GM21381 (cell line): ENCODE data around the gene TBC1D5.

Experiments
- ATAC-seq: cut with Tn5 transposase; IDR thresholded peaks from one replicate; pipeline ENCODE4 v1.9.1; 2021; ENCODE audit warnings: mild to moderate bottlenecking, moderate library complexity; ENCODE audit not compliant: unreplicated experiment

The TBC1D5 gene

GRCh38 chr3:17243621-17244020, 498.8 kb downstream of the TBC1D5 start:
- no peak for ATAC-seq

- no peak for ATAC-seq
These were observed 503.0 kb downstream of the TBC1D5 start for GRCh38 chr3:17239417-17239816.

GRCh38 chr3:17238023-17238422, 504.4 kb downstream of the TBC1D5 start:
- no peak for ATAC-seq

GRCh38 chr3:17235310-17235709, 507.1 kb downstream of the TBC1D5 start:
- no peak for ATAC-seq

- no peak for ATAC-seq
These were observed 508.0 kb downstream of the TBC1D5 start for GRCh38 chr3:17234382-17234781.

- ATAC-seq: peak; percentile 86
These were observed 509.0 kb downstream of the TBC1D5 start for GRCh38 chr3:17233398-17233800.

- ATAC-seq: peak; percentile 44
These were observed 510.0 kb downstream of the TBC1D5 start for GRCh38 chr3:17232442-17232841.

- no peak for ATAC-seq
These were observed 510.7 kb downstream of the TBC1D5 start for GRCh38 chr3:17231537-17232261.

GRCh38 chr3:17227472-17227871, 515.0 kb downstream of the TBC1D5 start:
- ATAC-seq: no peak

- ATAC-seq: no peak
These were observed 520.9 kb downstream of the TBC1D5 start for GRCh38 chr3:17221529-17221928.

- no peak for ATAC-seq
These were observed 522.8 kb downstream of the TBC1D5 start for GRCh38 chr3:17219593-17219992.

- ATAC-seq: no peak
These were observed 523.8 kb downstream of the TBC1D5 start for GRCh38 chr3:17218587-17218986.

GRCh38 chr3:17217588-17217987, 524.8 kb downstream of the TBC1D5 start:
- no peak for ATAC-seq

- ATAC-seq: no peak
These were observed 529.3 kb downstream of the TBC1D5 start for GRCh38 chr3:17213102-17213501.

GRCh38 chr3:17207979-17208378, 534.5 kb downstream of the TBC1D5 start:
- no peak for ATAC-seq

- ATAC-seq: no peak
These were observed 535.4 kb downstream of the TBC1D5 start for GRCh38 chr3:17207019-17207418.

GRCh38 chr3:17204049-17204650, 538.3 kb downstream of the TBC1D5 start:
- no peak for ATAC-seq

- ATAC-seq: no peak
These were observed 540.9 kb downstream of the TBC1D5 start for GRCh38 chr3:17201538-17201937.

GRCh38 chr3:17195856-17196604, 546.4 kb downstream of the TBC1D5 start:
- ATAC-seq: peak; percentile 72

GRCh38 chr3:17195192-17195611, 547.2 kb downstream of the TBC1D5 start:
- ATAC-seq: peak; percentile 91

- no peak for ATAC-seq
These were observed 548.3 kb downstream of the TBC1D5 start for GRCh38 chr3:17194116-17194515.

- ATAC-seq: no peak
These were observed 549.4 kb downstream of the TBC1D5 start for GRCh38 chr3:17192995-17193394.
